Endothelial cell (in vitro differentiated cells): ENCODE measurements around the gene DROSHA. TPM values are rescaled to one million over a fixed set of nuclear protein-coding genes. Genes with fewer than 3 reads are reported as not detected.

Source experiments
- DNase-seq: peaks from one replicate; pipeline ENCODE4 v3.0.0; 2021; ENCODE audit warnings: low spot score
- H3K27ac Mint-ChIP-seq: one replicate; pipeline ENCODE4 v1.8.0; 2021; ENCODE audit warnings: mixed read lengths, inconsistent platforms; ENCODE audit not compliant: unreplicated experiment
- H3K27me3 Mint-ChIP-seq: one replicate; pipeline ENCODE4 v1.8.0; 2021; ENCODE audit warnings: mild to moderate bottlenecking, moderate library complexity, mixed read lengths, inconsistent platforms; ENCODE audit not compliant: unreplicated experiment
- H3K36me3 Mint-ChIP-seq: one replicate; pipeline ENCODE4 v1.8.0; 2021; ENCODE audit warnings: mild to moderate bottlenecking, low read depth, mixed read lengths, inconsistent platforms; ENCODE audit not compliant: unreplicated experiment
- H3K4me1 Mint-ChIP-seq: one replicate; pipeline ENCODE4 v1.8.0; 2021; ENCODE audit warnings: mild to moderate bottlenecking, mixed read lengths, inconsistent platforms; ENCODE audit not compliant: unreplicated experiment
- H3K4me3 Mint-ChIP-seq: one replicate; pipeline ENCODE4 v1.8.0; 2021; ENCODE audit warnings: mild to moderate bottlenecking, mixed read lengths, inconsistent platforms; ENCODE audit not compliant: unreplicated experiment
- H3K9me3 Mint-ChIP-seq: one replicate; pipeline ENCODE4 v1.8.0; 2021; ENCODE audit warnings: mixed read lengths, inconsistent platforms; ENCODE audit not compliant: unreplicated experiment
- CTCF ChIP-seq: fragments of 200-600 bp; sonication (generic); IDR thresholded peaks from one replicate; pipeline ENCODE4 v1.5.0; 2021; ENCODE audit warnings: antibody characterized with exemption; ENCODE audit not compliant: unreplicated experiment
- total RNA-seq: library from RNA; stranded (reverse); fragmentation: NEBNext Ultra II Directional; extraction: Animal tissue kit (Norgen Biotek cat#: 25700); gene quantifications from one replicate; pipeline ENCODE4 v1.2.1, GENCODE V29; 2021; ENCODE audit not compliant: unreplicated experiment

DROSHA gene
- total RNA-seq, 1 donor from 2014 or later = 98.2 TPM

GRCh38 chr5:31477516-31477915 is 54.4 kb downstream of the DROSHA start:
- Mint-ChIP-seq H3K27ac (no peak overlapping the region), H3K27me3 (no peaks in the 10 kb centered on the region), H3K4me3 (no peak overlapping the region), H3K4me1 (no peaks in the 10 kb centered on the region), H3K36me3 (peaks cover 27% of the 10 kb centered on the region), H3K9me3 (no peaks in the 10 kb centered on the region)
- no peak for TF ChIP-seq CTCF
- no peak for DNase-seq

DNA sequence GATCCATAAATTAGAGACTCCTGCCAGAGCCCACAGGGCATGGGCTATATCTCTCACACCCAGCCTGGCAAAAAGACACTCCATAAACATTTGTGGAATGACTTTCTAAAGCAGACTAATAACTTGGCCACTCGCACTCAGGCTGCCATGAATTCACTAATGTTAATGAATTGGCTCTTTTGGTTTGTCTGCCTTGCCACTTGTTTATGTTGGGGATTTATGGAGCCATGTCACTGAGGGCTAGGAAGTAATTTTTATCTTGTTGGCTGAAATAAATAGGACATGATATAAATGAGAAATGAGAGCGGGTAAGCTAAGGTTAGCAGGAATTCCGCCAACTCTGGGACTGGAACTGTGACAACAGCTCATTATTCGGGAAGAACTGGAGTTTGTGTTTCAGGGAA is 55.2 kb downstream of the DROSHA start:
- DNase-seq = no peak
- H3K27ac Mint-ChIP-seq = no peak overlapping the region
- no peaks in the 10 kb centered on the region for H3K9me3 Mint-ChIP-seq

GRCh38 chr5:31471916-31472315 is 60.0 kb downstream of the DROSHA start:
- H3K27ac Mint-ChIP-seq = no peak overlapping the region
- H3K4me3 Mint-ChIP-seq = no peak overlapping the region
- no peak for TF ChIP-seq CTCF
- peaks cover 23% of the 10 kb centered on the region for H3K36me3 Mint-ChIP-seq
- H3K27me3 Mint-ChIP-seq = no peaks in the 10 kb centered on the region
- no peaks in the 10 kb centered on the region for H3K4me1 Mint-ChIP-seq
- no peak for DNase-seq
- H3K9me3 Mint-ChIP-seq = no peaks in the 10 kb centered on the region

More for the DNA sequence above, 55.2 kb downstream of the DROSHA start:
- no peak for TF ChIP-seq CTCF
- H3K27me3 Mint-ChIP-seq = no peaks in the 10 kb centered on the region
- no peak overlapping the region for H3K4me3 Mint-ChIP-seq
- no peaks in the 10 kb centered on the region for H3K4me1 Mint-ChIP-seq
- H3K36me3 Mint-ChIP-seq = peaks cover 22% of the 10 kb centered on the region

DNA sequence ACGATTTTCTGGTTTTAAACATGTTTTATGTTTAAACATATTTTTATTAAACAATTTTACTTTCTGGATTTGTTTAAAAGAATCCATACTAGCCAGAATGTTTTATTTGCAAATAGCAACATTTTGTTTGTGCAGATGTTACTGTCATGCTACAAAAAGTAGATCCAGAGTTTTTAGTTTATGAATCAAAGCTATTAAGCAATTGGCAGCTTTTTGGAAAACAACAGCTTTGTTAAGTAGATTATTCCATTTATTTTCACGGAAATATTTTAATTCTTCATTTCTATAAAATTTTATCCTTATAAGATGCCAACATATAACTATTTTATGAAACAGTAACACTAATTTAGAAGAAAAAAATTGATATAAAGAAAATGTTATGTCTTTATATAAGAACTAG is 60.9 kb downstream of the DROSHA start:
- Mint-ChIP-seq H3K4me3 (no peak overlapping the region), H3K36me3 (peaks cover 30% of the 10 kb centered on the region), H3K27me3 (no peaks in the 10 kb centered on the region), H3K4me1 (no peaks in the 10 kb centered on the region), H3K9me3 (no peaks in the 10 kb centered on the region), H3K27ac (no peak overlapping the region)
- no peak for DNase-seq
- TF ChIP-seq CTCF = no peak

- no peak for TF ChIP-seq CTCF
- no peak for DNase-seq
- Mint-ChIP-seq H3K9me3 (no peaks in the 10 kb centered on the region), H3K27ac (no peak overlapping the region), H3K4me1 (no peaks in the 10 kb centered on the region), H3K27me3 (peaks cover 1% of the 10 kb centered on the region), H3K36me3 (peaks cover 32% of the 10 kb centered on the region), H3K4me3 (no peak overlapping the region)
Measured at GRCh38 chr5:31470608-31471007, 61.3 kb downstream of the DROSHA start.
